Fibroblast of skin of back (primary cell): ENCODE measurements around the gene MORN4.

ENCODE experiments used
- DNase-seq: peaks from one replicate; pipeline ENCODE4 v3.0.0-alpha.2; 2013

MORN4 gene

DNA sequence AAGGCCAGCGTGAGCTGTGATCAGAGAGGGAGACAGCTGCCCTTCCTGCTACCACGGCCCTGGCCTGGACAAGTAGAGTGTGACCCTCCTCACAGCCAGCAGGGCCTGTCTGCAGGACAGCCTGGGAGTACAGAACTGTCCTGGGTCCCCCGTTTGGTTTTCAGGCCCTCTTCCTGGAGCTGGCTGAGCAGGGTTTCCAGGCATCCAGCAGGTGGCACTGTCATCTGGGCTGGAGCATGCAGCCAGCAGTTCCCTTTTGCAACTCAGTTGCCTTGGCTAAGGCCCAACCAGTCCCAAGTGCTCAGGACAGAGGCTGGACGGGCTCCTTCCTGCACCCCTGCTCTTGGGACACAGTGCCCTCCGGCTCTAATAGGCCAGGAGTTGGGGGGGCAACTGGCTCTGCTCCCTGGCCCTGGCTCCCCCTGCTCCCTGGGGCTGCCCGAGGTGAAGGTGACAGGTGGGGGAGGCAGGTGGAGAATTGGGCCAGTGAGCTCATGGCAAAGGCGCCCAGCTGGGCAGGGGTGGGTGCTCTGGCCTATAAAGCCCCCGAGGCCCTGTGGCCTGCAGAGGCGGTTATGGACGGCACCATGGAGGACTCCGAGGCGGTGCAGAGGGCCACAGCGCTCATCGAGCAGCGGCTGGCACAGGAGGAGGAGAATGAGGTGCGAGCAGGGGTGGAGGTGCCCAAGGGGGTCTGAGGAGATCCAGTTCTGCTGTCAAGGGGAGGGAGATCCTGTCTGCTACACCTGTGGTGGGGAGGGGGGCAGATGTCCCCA lies 60.9 kb downstream of the MORN4 start, which contains the start of gene ANKRD2:
Gene ANKRD2 (plus strand): TSS at position 566 of the 776 bp plus-strand sequence. CDS start 10 bp downstream, at position 576.
- peak; percentile 74 for DNase-seq

DNA sequence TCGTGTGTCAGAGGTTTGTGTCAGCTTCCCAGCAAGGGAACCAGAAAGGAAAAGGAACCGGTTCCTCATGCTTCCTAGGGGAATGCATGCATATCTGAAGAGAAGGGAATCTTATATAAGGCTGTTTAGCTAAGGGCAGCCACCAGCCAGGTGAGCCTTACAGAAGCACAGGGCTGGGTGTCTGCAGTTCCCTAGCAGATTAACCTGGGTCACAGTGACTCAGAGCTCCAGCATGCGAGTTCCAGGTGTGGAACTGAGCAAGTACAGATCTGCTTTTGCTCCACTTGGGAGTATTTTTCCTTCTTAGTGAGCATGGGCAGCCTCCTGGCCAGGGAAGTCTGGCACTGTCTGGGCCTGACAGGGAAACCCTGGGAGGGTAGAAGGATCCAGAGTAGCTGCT lies 61.7 kb downstream of the MORN4 start:
- no peak for DNase-seq

DNA sequence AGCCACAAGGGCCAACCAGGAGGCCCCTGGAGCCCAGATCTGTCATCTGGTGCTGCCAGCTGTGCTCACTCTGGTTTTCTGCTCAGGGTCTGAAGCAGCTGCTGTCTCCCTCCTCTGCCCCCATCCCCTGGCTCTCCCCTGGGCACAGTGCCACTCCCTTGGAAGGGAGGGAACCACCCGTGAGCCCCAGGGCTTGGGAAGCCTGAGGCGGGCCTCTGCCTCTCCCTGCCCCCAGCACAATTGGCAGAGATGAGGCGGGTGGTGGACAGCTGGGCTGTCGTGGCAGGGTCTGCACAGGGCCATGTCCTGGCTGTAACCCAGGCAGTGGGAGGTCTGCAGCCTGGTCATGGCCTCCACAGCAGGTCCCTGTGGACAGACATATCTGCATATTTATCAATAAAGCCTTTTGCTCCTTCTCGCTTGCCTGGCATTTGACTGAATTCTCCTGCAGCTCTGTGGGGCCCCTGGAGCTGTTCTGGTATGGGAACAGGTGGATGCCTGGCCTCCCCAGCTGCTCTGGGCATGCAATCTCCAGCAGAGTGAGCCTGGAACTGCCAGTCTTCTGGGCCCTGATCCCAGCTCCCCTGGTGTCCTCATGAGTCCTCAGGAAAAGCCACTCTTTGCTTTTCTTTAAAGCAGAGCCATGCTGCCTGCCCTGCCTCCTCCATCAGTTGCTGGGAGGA lies 62.4 kb downstream of the MORN4 start:
- no peak for DNase-seq

DNA sequence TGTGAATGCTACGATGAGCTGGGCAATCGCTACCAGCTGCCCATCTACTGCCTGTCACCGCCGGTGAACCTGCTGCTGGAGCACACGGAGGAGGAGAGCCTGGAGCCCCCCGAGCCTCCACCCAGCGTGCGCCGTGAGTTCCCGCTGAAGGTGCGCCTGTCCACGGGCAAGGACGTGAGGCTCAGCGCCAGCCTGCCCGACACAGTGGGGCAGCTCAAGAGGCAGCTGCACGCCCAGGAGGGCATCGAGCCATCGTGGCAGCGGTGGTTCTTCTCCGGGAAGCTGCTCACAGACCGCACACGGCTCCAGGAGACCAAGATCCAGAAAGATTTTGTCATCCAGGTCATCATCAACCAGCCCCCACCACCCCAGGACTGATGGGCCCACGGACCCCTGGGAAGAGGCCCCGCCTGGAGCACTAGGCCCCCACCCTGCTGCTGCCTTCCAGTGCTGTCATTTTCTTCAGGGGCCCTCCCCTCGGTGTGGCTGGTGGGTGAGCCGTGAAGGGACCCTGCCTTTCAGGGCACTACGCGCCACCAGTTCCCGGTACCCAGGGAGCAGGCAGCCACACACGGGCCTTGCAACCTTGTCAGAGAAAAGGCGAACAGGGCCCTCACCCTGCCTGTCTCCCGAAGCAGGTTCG lies 63.0 kb downstream of the MORN4 start:
- DNase-seq, result no peak

DNA sequence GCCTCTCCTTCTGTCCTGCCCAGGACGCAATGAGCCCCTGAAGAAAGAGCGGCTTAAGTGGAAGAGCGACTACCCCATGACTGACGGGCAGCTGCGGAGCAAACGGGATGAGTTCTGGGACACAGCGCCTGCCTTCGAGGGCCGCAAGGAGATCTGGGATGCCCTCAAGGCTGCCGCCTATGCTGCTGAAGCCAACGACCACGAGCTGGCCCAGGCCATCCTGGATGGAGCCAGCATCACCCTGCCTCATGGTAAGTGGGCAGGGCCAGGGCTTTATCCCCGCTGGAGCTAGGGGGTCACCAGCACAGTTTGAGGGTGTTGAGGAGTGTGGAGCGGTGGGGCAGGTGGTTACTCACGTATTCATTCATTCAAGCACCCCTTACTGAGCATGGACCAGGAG lies 65.4 kb downstream of the MORN4 start:
- no peak for DNase-seq

DNA sequence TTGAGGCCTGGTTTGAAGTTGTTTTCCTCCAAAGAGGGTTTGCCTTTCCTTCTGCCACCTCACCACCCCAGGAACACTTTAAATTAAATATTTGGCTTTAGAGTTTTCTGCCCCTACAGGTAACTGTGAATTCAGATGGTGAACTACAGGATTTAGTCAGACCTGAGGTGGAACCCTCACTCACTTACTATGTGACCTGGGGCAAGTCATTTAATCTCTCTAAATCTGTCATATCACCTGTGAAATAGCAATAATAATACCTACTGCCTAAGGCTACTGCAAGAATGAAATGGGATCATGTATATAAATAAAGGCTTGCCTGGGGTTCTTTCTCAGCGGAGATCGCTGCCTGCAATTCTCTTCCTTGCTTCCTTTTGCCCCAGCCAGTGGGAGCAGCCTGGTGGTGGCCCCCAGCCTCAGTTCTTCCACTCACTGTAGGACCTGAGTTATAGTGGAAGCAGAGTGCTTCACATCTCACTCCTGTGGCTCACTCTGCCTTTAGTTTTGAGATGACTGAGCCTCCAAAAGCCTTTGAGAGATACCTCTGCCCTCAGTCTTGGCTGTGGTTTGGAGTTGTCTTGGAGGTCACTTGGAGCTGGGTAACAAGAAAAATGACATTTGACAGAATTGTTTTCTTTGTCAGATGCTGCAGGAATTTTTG lies 66.8 kb downstream of the MORN4 start:
- no peak for DNase-seq

DNA sequence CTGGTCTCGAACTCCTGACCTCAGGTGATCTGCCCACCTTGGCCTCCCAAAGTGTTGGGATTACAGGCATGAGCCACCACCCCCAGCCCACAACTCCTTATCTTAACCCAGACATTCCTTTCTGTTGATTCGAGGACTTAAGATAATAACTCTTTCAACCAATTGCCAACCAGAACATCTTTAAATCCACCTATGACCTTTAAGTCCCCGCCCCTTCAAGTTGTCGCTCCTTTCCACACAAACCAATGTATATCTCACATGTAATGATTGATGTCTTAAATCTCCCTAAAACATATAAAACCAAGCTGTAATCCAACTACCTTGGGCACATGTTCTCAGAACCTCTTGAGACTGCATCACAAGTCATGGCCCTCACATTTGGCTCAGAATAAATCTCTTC lies 68.5 kb downstream of the MORN4 start:
- DNase-seq, result no peak
